Right ventricle myocardium superior (tissue), 1 donor: ENCODE measurements around the gene TMEM125. TPM values are rescaled to one million over a fixed set of nuclear protein-coding genes. Genes with fewer than 3 reads are reported as not detected.
A peak's percentile ranks its signal among the peaks of the same experiment; 100 is the strongest.

Experiments
- ATAC-seq: fragments of 200-7000 bp; cut with Tn5 transposase; one replicate; pipeline ENCODE4 v1.9.1; 2020; ENCODE audit warnings: mild to moderate bottlenecking; ENCODE audit not compliant: poor library complexity
- DNase-seq: peaks from one replicate; pipeline ENCODE4 v3.0.0-alpha.2; 2020
- intact Hi-C: fragments of 100-400 bp; cut with DNase I; formaldehyde crosslinking; loops from one replicate; pipeline ENCODE4 v1.11.2; 2022
- total RNA-seq: library from RNA; stranded (reverse); fragmentation: NEBNext Ultra II Directional; extraction: Animal tissue kit (Norgen Biotek cat#: 25700); gene quantifications from one replicate; pipeline ENCODE4 v1.2.1, GENCODE V29; 2021
- donor health status: DM: no; HTN: yes; CAD: no; lungs with severe emphysema.

Gene TMEM125
- total RNA-seq, 1 donor from 2014 or later: not detected

- ATAC-seq (no peak), DNase-seq (no peak)
- intact Hi-C loops: no loop called here
Measured at GRCh38 chr1:43286115-43286514, 16.3 kb downstream of the TMEM125 start.

GRCh38 chr1:43286533-43286932 is 16.8 kb downstream of the TMEM125 start:
- ATAC-seq: no peak
- intact Hi-C loops: no loop called here

GRCh38 chr1:43288058-43288784 is 18.4 kb downstream of the TMEM125 start:
- ATAC-seq: no peak
- intact Hi-C loops: no loop called here
- no peak for DNase-seq

More at GRCh38 chr1:43286533-43286932, 16.8 kb downstream of the TMEM125 start:
- no peak for DNase-seq

GRCh38 chr1:43288785-43289706 is 19.3 kb downstream of the TMEM125 start:
- intact Hi-C loops: no loop called here
- peak; percentile 4 for DNase-seq
- ATAC-seq: no peak

GRCh38 chr1:43292216-43292615 is 22.4 kb downstream of the TMEM125 start:
- ATAC-seq (no peak), DNase-seq (no peak)
- intact Hi-C loops: no loop called here

- DNase-seq: peak; percentile 1
- intact Hi-C loops: no loop called here
- no peak for ATAC-seq
Measured at GRCh38 chr1:43292679-43293078, 22.9 kb downstream of the TMEM125 start.

GRCh38 chr1:43293176-43293575 is 23.4 kb downstream of the TMEM125 start:
- ATAC-seq: no peak
- intact Hi-C loops: no loop called here
- no peak for DNase-seq

- intact Hi-C loops: no loop called here
- peak; percentile 30 for DNase-seq
- peak; percentile 32 for ATAC-seq
Measured at GRCh38 chr1:43293896-43294760, 24.3 kb downstream of the TMEM125 start.

GRCh38 chr1:43294761-43295160 is 25.0 kb downstream of the TMEM125 start:
- peak; percentile 25 for DNase-seq
- intact Hi-C loops: no loop called here
- ATAC-seq: no peak

GRCh38 chr1:43296207-43296606 is 26.4 kb downstream of the TMEM125 start:
- intact Hi-C loops: no loop called here
- ATAC-seq: no peak

GRCh38 chr1:43298055-43298454 is 28.3 kb downstream of the TMEM125 start:
- DNase-seq: no peak
- intact Hi-C loops: no loop called here

More at GRCh38 chr1:43296207-43296606, 26.4 kb downstream of the TMEM125 start:
- DNase-seq: no peak

GRCh38 chr1:43299101-43299500 is 29.3 kb downstream of the TMEM125 start:
- intact Hi-C loops: no loop called here
- ATAC-seq (no peak), DNase-seq (no peak)

More at GRCh38 chr1:43298055-43298454, 28.3 kb downstream of the TMEM125 start:
- ATAC-seq: no peak

GRCh38 chr1:43300378-43301094 is 30.8 kb downstream of the TMEM125 start, which contains the start of gene TIE1:
TSS of gene TIE1 (plus strand) at chr1:43300982. CDS start at chr1:43301072, 90 bp downstream.
- DNase-seq: peak; percentile 49
- peak; percentile 52 for ATAC-seq

GRCh38 chr1:43302201-43302600 is 32.4 kb downstream of the TMEM125 start:
- intact Hi-C loops: loop anchor here (2.0 kb wide), 1 partner anchor 25 kb away; no protein-coding TSS in a partner anchor
- peak; percentile 31 for ATAC-seq

More at GRCh38 chr1:43300378-43301094, 30.8 kb downstream of the TMEM125 start, which contains the start of gene TIE1:
- intact Hi-C loops: no loop called here

GRCh38 chr1:43302721-43303470 is 33.1 kb downstream of the TMEM125 start:
- ATAC-seq (no peak), DNase-seq (peak; percentile 1)
- intact Hi-C loops: loop anchor here (2.0 kb wide), 1 partner anchor 24 kb away; no protein-coding TSS in a partner anchor

More at GRCh38 chr1:43302201-43302600, 32.4 kb downstream of the TMEM125 start:
- DNase-seq: no peak

GRCh38 chr1:43303471-43304313 is 33.9 kb downstream of the TMEM125 start:
- ATAC-seq: no peak
- intact Hi-C loops: loop anchor here (2.0 kb wide), 1 partner anchor 23 kb away; no protein-coding TSS in a partner anchor
- DNase-seq: no peak
